ENCODE results near the gene STK39. TPM values are rescaled to one million over a fixed set of nuclear protein-coding genes. Genes with fewer than 3 reads are reported as not detected.

STK39 gene
- total and polyA plus RNA-seq, 9 of the 15 experiments (the other 6 are each of a cell fraction or from before 2014, with no cell fraction given): 0.19 to 0.76 (median 0.51) TPM

DNA sequence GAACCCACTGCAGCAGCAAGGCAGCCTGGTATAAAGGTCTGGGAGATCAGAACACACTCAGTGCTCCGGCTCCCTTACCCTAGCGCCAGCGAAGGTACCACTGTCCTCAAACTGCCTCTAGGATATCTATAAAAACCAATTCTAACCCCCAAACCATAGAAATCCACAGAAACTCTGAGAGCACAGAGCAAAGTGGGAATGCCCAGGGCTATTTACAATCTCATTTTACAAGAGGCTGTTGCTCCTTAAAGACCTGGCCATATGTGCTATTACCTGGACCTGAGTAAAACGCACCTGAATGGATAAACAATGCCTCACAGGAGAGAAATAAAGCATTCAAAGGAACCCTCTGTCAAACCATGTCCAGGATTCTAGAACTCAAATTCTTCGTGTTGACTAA is 4.3 kb downstream of the STK39 start (continued):
- TF ChIP-seq, protein P1, sequence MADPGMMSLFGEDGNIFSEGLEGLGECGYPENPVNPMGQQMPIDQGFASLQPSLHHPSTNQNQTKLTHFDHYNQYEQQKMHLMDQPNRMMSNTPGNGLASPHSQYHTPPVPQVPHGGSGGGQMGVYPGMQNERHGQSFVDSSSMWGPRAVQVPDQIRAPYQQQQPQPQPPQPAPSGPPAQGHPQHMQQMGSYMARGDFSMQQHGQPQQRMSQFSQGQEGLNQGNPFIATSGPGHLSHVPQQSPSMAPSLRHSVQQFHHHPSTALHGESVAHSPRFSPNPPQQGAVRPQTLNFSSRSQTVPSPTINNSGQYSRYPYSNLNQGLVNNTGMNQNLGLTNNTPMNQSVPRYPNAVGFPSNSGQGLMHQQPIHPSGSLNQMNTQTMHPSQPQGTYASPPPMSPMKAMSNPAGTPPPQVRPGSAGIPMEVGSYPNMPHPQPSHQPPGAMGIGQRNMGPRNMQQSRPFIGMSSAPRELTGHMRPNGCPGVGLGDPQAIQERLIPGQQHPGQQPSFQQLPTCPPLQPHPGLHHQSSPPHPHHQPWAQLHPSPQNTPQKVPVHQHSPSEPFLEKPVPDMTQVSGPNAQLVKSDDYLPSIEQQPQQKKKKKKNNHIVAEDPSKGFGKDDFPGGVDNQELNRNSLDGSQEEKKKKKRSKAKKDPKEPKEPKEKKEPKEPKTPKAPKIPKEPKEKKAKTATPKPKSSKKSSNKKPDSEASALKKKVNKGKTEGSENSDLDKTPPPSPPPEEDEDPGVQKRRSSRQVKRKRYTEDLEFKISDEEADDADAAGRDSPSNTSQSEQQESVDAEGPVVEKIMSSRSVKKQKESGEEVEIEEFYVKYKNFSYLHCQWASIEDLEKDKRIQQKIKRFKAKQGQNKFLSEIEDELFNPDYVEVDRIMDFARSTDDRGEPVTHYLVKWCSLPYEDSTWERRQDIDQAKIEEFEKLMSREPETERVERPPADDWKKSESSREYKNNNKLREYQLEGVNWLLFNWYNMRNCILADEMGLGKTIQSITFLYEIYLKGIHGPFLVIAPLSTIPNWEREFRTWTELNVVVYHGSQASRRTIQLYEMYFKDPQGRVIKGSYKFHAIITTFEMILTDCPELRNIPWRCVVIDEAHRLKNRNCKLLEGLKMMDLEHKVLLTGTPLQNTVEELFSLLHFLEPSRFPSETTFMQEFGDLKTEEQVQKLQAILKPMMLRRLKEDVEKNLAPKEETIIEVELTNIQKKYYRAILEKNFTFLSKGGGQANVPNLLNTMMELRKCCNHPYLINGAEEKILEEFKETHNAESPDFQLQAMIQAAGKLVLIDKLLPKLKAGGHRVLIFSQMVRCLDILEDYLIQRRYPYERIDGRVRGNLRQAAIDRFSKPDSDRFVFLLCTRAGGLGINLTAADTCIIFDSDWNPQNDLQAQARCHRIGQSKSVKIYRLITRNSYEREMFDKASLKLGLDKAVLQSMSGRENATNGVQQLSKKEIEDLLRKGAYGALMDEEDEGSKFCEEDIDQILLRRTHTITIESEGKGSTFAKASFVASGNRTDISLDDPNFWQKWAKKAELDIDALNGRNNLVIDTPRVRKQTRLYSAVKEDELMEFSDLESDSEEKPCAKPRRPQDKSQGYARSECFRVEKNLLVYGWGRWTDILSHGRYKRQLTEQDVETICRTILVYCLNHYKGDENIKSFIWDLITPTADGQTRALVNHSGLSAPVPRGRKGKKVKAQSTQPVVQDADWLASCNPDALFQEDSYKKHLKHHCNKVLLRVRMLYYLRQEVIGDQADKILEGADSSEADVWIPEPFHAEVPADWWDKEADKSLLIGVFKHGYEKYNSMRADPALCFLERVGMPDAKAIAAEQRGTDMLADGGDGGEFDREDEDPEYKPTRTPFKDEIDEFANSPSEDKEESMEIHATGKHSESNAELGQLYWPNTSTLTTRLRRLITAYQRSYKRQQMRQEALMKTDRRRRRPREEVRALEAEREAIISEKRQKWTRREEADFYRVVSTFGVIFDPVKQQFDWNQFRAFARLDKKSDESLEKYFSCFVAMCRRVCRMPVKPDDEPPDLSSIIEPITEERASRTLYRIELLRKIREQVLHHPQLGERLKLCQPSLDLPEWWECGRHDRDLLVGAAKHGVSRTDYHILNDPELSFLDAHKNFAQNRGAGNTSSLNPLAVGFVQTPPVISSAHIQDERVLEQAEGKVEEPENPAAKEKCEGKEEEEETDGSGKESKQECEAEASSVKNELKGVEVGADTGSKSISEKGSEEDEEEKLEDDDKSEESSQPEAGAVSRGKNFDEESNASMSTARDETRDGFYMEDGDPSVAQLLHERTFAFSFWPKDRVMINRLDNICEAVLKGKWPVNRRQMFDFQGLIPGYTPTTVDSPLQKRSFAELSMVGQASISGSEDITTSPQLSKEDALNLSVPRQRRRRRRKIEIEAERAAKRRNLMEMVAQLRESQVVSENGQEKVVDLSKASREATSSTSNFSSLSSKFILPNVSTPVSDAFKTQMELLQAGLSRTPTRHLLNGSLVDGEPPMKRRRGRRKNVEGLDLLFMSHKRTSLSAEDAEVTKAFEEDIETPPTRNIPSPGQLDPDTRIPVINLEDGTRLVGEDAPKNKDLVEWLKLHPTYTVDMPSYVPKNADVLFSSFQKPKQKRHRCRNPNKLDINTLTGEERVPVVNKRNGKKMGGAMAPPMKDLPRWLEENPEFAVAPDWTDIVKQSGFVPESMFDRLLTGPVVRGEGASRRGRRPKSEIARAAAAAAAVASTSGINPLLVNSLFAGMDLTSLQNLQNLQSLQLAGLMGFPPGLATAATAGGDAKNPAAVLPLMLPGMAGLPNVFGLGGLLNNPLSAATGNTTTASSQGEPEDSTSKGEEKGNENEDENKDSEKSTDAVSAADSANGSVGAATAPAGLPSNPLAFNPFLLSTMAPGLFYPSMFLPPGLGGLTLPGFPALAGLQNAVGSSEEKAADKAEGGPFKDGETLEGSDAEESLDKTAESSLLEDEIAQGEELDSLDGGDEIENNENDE (IDR thresholded peaks at IDR 0.05; ENCODE audit: low read depth, low read length): no peak
- TF ChIP-seq FOS (IDR thresholded peaks at IDR 0.05; ENCODE audit: extremely low read depth, insufficient read length) (no peak), ZNF347 (CRISPR knock-in tag; IDR thresholded peaks at IDR 0.05; ENCODE audit: low read depth) (no peak), ZNF707 (CRISPR knock-in tag; conservative IDR thresholded peaks at IDR 0.05) (no peak)

All from K562 (cell line).